ENCODE results near the gene MUSTN1. TPM values are rescaled to one million over a fixed set of nuclear protein-coding genes. Genes with fewer than 3 reads are reported as not detected.

The MUSTN1 gene
- total and polyA plus RNA-seq, 2 donors (not counting 1 experiment from before 2014, with no cell fraction given) = 0.79 to 11.2 TPM

DNA sequence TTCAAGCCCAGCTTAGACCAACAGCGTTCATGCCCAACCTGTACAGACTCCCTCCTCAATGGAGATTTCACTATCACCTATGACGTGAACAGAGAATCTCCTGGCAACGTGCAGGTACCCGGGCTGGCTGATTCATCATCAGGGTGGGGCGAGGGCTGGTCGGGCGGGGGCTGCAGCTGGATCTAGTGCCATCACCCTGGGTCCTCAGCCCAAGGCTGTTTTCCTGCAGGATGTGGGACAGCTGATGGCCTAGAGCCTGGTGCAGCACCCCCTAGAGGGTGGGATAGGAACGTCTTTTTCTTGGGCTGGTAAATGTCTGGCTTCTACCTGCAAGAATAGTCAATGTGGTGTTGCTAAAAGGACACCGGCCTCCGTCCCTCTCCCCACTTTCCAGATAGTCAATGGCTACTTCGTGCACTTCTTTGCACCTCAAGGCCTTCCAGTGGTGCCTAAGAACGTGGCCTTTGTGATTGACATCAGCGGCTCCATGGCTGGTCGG lies 35.8 kb downstream of the MUSTN1 start:
- Histone ChIP-seq H4K20me1 (ENCODE audit: control insufficient read depth, insufficient read depth, low read length, poor library complexity, severe bottlenecking) (no peaks in the 10 kb centered on the region), H3K36me3 (replicated peaks in 1 of 2; ENCODE audit: control extremely low read depth in 1 of 2, control insufficient read depth in 1 of 2, extremely low read depth in 1 of 2, insufficient read depth in 2 of 2, low read length in 1 of 2) (no peaks in the 10 kb centered on the region), H3K9me3 (ENCODE audit: control extremely low read depth in 1 of 3, control insufficient read depth in 2 of 3, insufficient read depth in 1 of 3, low read length in 2 of 3) (peaks cover 0 to 3% (median 0%) of the 10 kb centered on the region in 3 donors), H3K27me3 (replicated peaks in 1 of 4; ENCODE audit: control extremely low read depth in 1 of 4, control insufficient read depth in 3 of 4, insufficient read depth in 4 of 4, low read length in 3 of 4) (no peaks in the 10 kb centered on the region), H3K79me2 (ENCODE audit: control insufficient read depth, insufficient read depth, low read length) (no peaks in the 10 kb centered on the region), H3K9ac (ENCODE audit: low read length) (no peak overlapping the region), H2AFZ (ENCODE audit: insufficient read depth, low read depth, low read length, poor library complexity, severe bottlenecking) (no peak overlapping the region), H3K4me2 (replicated peaks; ENCODE audit: low read depth, low read length, poor library complexity, severe bottlenecking) (no peak overlapping the region), H3K4me3 (ENCODE audit: control extremely low read depth in 1 of 5, extremely low read depth in 1 of 5, insufficient read depth in 1 of 5, low read depth in 2 of 5, low read length in 4 of 5) (no peak overlapping the region), H3K27ac (ENCODE audit: low read length in 2 of 2) (no peak overlapping the region), H3K4me1 (ENCODE audit: control insufficient read depth in 2 of 2, insufficient read depth in 2 of 2, low read length in 2 of 2) (no peaks in the 10 kb centered on the region)
- ATAC-seq (ENCODE audit: low read depth) (peak; percentile 36), DNase-seq (peak; percentile 37)
- ChIA-PET CTCF (interaction anchor here (1.1 to 1.6 kb wide), 3 partner anchors 17 to 56 kb away, joined by 3 to 6 read pairs (median 3); no protein-coding TSS in a partner anchor), POLR2A (no interaction called here)
- no peak overlapping the region for H3K4me3 Mint-ChIP-seq
- intact Hi-C loops (cut with micrococcal nuclease) = loop anchor here (1.0 kb wide), 1 partner anchor 57 kb away; no protein-coding TSS in a partner anchor
- WGBS (ENCODE audit: insufficient coverage) = 76% methylated on average over 14 of the region's 14 CpGs
- no peaks in the 10 kb centered on the region for H3K9me3 Mint-ChIP-seq (ENCODE audit: insufficient read depth)
- H3K4me1 Mint-ChIP-seq = no peaks in the 10 kb centered on the region
- TF ChIP-seq, protein P1, sequence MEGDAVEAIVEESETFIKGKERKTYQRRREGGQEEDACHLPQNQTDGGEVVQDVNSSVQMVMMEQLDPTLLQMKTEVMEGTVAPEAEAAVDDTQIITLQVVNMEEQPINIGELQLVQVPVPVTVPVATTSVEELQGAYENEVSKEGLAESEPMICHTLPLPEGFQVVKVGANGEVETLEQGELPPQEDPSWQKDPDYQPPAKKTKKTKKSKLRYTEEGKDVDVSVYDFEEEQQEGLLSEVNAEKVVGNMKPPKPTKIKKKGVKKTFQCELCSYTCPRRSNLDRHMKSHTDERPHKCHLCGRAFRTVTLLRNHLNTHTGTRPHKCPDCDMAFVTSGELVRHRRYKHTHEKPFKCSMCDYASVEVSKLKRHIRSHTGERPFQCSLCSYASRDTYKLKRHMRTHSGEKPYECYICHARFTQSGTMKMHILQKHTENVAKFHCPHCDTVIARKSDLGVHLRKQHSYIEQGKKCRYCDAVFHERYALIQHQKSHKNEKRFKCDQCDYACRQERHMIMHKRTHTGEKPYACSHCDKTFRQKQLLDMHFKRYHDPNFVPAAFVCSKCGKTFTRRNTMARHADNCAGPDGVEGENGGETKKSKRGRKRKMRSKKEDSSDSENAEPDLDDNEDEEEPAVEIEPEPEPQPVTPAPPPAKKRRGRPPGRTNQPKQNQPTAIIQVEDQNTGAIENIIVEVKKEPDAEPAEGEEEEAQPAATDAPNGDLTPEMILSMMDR (IDR thresholded peaks at IDR 0.05) = peak; percentile 63
- no peak for TF ChIP-seq EZH2 (IDR thresholded peaks at IDR 0.05; ENCODE audit: borderline replicate concordance, insufficient read depth, low read depth, low read length, poor library complexity, severe bottlenecking)
- no peaks in the 10 kb centered on the region for H3K27me3 Mint-ChIP-seq
- no peak overlapping the region for H3K27ac Mint-ChIP-seq

DNA sequence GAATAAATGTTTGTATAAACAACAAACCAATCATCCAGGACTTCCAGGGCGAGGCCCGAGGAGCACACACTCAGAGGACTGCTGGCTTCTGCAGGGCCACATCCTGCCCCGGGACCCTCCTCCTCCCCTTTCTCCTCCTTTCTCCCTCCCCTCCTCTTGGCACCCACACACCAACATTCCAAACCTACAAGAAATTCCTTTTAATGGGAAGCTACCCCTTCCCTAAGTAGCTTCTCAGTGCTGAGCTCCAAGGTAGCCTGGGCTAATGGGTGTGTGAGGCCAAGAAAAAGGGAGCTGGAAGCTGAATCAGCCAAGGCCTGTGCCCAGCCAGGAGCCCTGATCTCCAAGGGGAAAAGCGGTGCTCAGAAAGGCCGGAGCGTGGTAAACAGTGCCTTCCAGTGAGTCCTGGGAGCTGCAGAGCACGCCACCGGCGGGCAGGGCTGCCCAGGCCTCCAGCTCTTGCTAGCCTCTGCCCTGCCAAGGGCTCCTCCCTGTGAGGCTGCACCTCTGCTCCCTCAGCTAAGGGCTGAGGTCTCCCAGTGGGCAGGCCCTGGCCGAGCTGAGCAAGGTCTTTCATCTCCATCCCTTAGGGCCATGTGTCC lies 36.3 kb downstream of the MUSTN1 start:
- H3K9me3 ChIP-seq (ENCODE audit: control extremely low read depth in 1 of 3, control insufficient read depth in 2 of 3, insufficient read depth in 1 of 3, low read length in 2 of 3) = no peaks in the 10 kb centered on the region
- CTCF ChIA-PET = interaction anchor here (1.1 to 1.6 kb wide), 2 partner anchors 40 to 56 kb away, joined by 3 to 6 read pairs; no protein-coding TSS in a partner anchor
- no peak overlapping the region for H2AFZ ChIP-seq (ENCODE audit: insufficient read depth, low read depth, low read length, poor library complexity, severe bottlenecking)
- Mint-ChIP-seq H3K9me3 (ENCODE audit: insufficient read depth) (no peaks in the 10 kb centered on the region), H3K27me3 (no peaks in the 10 kb centered on the region), H3K4me1 (no peaks in the 10 kb centered on the region), H3K4me3 (no peak overlapping the region), H3K27ac (no peak overlapping the region)
- intact Hi-C loops (cut with micrococcal nuclease) = no loop called here
- DNase-seq (no peak), ATAC-seq (ENCODE audit: low read depth) (no peak)
- no peak overlapping the region for H3K4me3 ChIP-seq (ENCODE audit: control extremely low read depth in 1 of 5, extremely low read depth in 1 of 5, insufficient read depth in 1 of 5, low read depth in 2 of 5, low read length in 4 of 5)
- no peak for TF ChIP-seq EZH2 (IDR thresholded peaks at IDR 0.05; ENCODE audit: borderline replicate concordance, insufficient read depth, low read depth, low read length, poor library complexity, severe bottlenecking)
- TF ChIP-seq, protein P1 (IDR thresholded peaks at IDR 0.05) = no peak
- H3K36me3 ChIP-seq (replicated peaks in 1 of 2; ENCODE audit: control extremely low read depth in 1 of 2, control insufficient read depth in 1 of 2, extremely low read depth in 1 of 2, insufficient read depth in 2 of 2, low read length in 1 of 2) = no peaks in the 10 kb centered on the region
- H3K4me1 ChIP-seq (ENCODE audit: control insufficient read depth in 2 of 2, insufficient read depth in 2 of 2, low read length in 2 of 2) = no peaks in the 10 kb centered on the region
- no peaks in the 10 kb centered on the region for H4K20me1 ChIP-seq (ENCODE audit: control insufficient read depth, insufficient read depth, low read length, poor library complexity, severe bottlenecking)
- no peak overlapping the region for H3K4me2 ChIP-seq (replicated peaks; ENCODE audit: low read depth, low read length, poor library complexity, severe bottlenecking)
- POLR2A ChIA-PET = no interaction called here
- no peaks in the 10 kb centered on the region for H3K27me3 ChIP-seq (replicated peaks in 1 of 4; ENCODE audit: control extremely low read depth in 1 of 4, control insufficient read depth in 3 of 4, insufficient read depth in 4 of 4, low read length in 3 of 4)
- H3K27ac ChIP-seq (ENCODE audit: low read length in 2 of 2) = no peak overlapping the region
- no peaks in the 10 kb centered on the region for H3K79me2 ChIP-seq (ENCODE audit: control insufficient read depth, insufficient read depth, low read length)
- WGBS (ENCODE audit: insufficient coverage) = 90% methylated on average over 10 of the region's 10 CpGs
- H3K9ac ChIP-seq (ENCODE audit: low read length) = no peak overlapping the region
